Pancreas (tissue), 10 donors: ENCODE measurements around the gene TAB2. TPM values are rescaled to one million over a fixed set of nuclear protein-coding genes. Genes with fewer than 3 reads are reported as not detected.

Experiments
- ATAC-seq, 4 donors: fragments of 200-7000 bp; cut with Tn5 transposase; one replicate each; pipeline versions ENCODE4 v1.8.0 to v1.9.1; 2020; ENCODE audit warnings: mild to moderate bottlenecking in 4 of 4, moderate library complexity in 4 of 4
- DNase-seq, 6 donors: peaks; one replicate each; pipeline ENCODE4 v3.0.0-alpha.2; 2020
- FAIRE-seq: peaks from 2 replicates; lab custom pipeline; 2012; peaks lifted over from hg19 to GRCh38; lab: Jason Lieb, UNC
- H3K27ac ChIP-seq, 4 donors: fragments of 200-600 bp; sonication (generic); 1 replicate in 3 of 4; 2 replicates in 1 of 4; pipeline versions ENCODE4 v1.5.0 to v1.8.0; 2020
- H3K27me3 ChIP-seq, 4 donors: fragments of 200-600 bp; one replicate each; pipeline ENCODE4 v1.8.0; 2021
- H3K36me3 ChIP-seq, 3 donors: fragments of 200-600 bp; sonication (generic) in 1 of 3; one replicate each; pipeline versions ENCODE4 v1.5.0 to v1.8.0; 2020 to 2021
- H3K4me1 ChIP-seq, 3 donors: fragments of 200-600 bp; one replicate each; pipeline ENCODE4 v1.8.0; 2021
- H3K4me3 ChIP-seq, 4 donors: fragments of 200-600 bp; sonication (generic) in 2 of 4; one replicate each; pipeline versions ENCODE4 v1.5.0 to v1.8.0; 2020 to 2021
- H3K9me3 ChIP-seq, 4 donors: fragments of 200-600 bp; one replicate each; pipeline ENCODE4 v1.8.0; 2021
- WGBS, 2 donors: extraction: QIAGEN DNeasy Blood & Tissue Kit; methylation state at CpG; one replicate each; pipeline ENCODE4 v1.1.7; 2013; 5-methylcytosine and 5-hydroxymethylcytosine counted together
- intact Hi-C, 3 donors: fragments of 100-400 bp; cut with DNase I; formaldehyde crosslinking; loops; one replicate each; pipeline versions ENCODE4 v1.11.1 to v1.14.2; 2022
- polyA plus RNA-seq, 2 donors: library from polyadenylated mRNA; stranded (reverse); fragments of 200-250 nt; gene quantifications; one replicate each; pipeline ENCODE4 v1.2.3, GENCODE V29; 2013
- total RNA-seq, 6 donors: library from RNA; stranded (reverse); fragmentation: NEBNext Ultra II Directional in 4 of 6; extraction: Animal tissue kit (Norgen Biotek cat#: 25700) in 4 of 6; gene quantifications; one replicate each; pipeline versions ENCODE4 v1.2.1 to v1.2.4, GENCODE V29; 2021 to 2023
- TF ChIP-seq, protein P1 (sequence below), 4 donors: fragments of 200-600 bp; sonication (generic) in 3 of 4; IDR thresholded peaks; one replicate each; pipeline versions ENCODE4 v1.5.0 to v1.8.0; 2021; ENCODE audit warnings: antibody characterized with exemption in 4 of 4
- donor health status: healthy with polysubstance abuse.
- donor health status: DM: no; HTN: no; CAD: no; lungs with moderate emphysema.
- donor health status: DM: no; HTN: no; CAD: no.
- donor health status: control.
- donor health status: control.
- donor health status: Bipolar disorder and iron deficiency.
- donor health status: DM: yes; HTN: yes; CAD: no.
- donor health status: DM: no; HTN: no; CAD: no.
- donor health status: DM: no; HTN: no; CAD: no.
- donor health status: DM: yes; HTN: yes; CAD: no.

TAB2 gene
- total and polyA plus RNA-seq, 8 donors = 6.6 to 35.1 (median 20.7) TPM

DNA sequence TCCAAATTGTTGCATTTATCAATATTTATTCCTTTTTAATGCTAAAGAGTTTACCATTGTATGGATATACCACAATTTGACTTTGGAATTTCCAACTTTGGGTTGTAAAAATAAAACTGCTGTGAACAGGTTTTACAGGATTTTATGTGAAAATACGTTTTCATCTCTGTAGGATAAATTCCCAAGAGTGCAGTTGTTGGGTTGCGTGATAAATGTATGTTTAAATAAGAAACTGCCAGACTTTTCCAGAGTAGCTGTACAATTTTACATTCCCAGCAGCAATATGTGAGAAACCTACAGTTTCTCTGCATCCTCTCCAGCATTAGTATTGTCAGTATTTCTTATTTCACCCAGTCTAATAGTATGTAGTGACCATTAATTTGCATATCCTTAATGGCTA is 12.6 kb downstream of the TAB2 start:
- Histone ChIP-seq H3K27ac (no peak overlapping the region), H3K4me1 (peaks cover 18 to 56% (median 44%) of the 10 kb centered on the region in 3 donors), H3K4me3 (no peak overlapping the region), H3K36me3 (no peaks in the 10 kb centered on the region), H3K9me3 (no peaks in the 10 kb centered on the region), H3K27me3 (no peaks in the 10 kb centered on the region)
- whole genome bisulfite sequencing, 2 donors = 60 to 68% methylated on average over 2 of the region's 2 CpGs
- FAIRE-seq (no peak), DNase-seq (no peak), ATAC-seq (no peak)
- TF ChIP-seq, protein P1, sequence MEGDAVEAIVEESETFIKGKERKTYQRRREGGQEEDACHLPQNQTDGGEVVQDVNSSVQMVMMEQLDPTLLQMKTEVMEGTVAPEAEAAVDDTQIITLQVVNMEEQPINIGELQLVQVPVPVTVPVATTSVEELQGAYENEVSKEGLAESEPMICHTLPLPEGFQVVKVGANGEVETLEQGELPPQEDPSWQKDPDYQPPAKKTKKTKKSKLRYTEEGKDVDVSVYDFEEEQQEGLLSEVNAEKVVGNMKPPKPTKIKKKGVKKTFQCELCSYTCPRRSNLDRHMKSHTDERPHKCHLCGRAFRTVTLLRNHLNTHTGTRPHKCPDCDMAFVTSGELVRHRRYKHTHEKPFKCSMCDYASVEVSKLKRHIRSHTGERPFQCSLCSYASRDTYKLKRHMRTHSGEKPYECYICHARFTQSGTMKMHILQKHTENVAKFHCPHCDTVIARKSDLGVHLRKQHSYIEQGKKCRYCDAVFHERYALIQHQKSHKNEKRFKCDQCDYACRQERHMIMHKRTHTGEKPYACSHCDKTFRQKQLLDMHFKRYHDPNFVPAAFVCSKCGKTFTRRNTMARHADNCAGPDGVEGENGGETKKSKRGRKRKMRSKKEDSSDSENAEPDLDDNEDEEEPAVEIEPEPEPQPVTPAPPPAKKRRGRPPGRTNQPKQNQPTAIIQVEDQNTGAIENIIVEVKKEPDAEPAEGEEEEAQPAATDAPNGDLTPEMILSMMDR (IDR thresholded peaks at IDR 0.05) = no peak
- intact Hi-C loops = no loop called here

DNA sequence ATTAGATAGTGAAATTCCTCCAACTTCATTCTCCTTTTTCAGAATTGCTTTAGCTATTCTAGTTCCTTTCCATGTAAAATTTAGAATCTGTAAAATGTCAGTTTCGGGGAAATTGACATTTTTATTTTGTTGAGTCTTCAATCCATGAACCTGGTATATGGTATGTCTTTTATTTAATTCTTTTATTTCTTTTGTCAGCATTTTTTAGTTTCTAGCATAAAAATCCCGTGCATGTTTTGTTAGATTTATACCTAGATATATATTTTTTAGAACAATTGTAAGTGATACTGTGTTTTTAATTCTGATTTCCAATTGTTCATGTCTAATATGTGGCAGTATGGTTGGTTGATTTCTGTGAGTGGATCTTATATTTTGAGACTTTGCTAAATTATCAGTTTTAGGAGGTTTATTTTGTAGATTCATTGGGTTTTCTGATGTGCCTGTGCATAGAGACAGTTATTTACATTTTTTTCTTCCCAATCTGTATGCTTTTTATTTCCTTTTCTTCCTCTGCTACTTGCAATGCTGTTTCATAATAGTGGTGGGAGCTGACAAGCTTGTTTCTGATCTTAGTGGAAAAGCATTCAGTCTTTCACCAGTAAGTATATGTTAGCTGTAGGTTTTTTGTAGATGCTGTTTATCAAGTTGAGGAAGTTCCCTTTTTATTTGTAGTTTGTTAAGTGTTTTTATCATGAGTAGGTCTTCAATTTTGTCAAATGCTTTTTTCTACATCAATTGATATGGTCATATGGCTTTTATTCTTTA is 13.7 kb downstream of the TAB2 start:
- Histone ChIP-seq H3K27ac (no peak overlapping the region), H3K4me1 (peaks cover 22 to 64% (median 46%) of the 10 kb centered on the region in 3 donors), H3K36me3 (no peaks in the 10 kb centered on the region), H3K27me3 (no peaks in the 10 kb centered on the region), H3K9me3 (no peaks in the 10 kb centered on the region), H3K4me3 (no peak overlapping the region)
- FAIRE-seq = no peak
- ATAC-seq = no peak
- TF ChIP-seq, protein P1 (IDR thresholded peaks at IDR 0.05) = no peak
- intact Hi-C loops = no loop called here
- 84 to 90% methylated on average over 2 of the region's 2 CpGs for WGBS, 2 donors
- no peak for DNase-seq

DNA sequence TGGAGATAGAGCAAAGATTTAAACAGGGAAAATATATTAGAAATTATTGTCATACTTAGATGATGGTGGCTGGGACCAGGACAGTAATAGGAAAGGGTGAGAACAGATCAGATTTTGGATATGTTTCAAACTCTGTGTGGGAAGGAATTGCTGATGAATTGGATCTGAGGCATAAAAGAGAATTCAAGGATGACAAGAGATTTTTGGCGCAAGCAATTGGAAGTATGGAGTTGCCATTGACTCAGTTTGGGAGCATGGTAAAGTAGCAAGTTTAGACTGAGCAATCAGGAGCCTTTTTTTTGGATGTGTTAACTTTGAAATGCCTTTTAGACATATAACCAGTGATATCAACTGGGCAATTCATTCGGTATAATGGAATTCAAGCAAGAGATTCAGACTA is 14.4 kb downstream of the TAB2 start:
- 71 to 76% methylated on average over 2 of the region's 2 CpGs for WGBS, 2 donors
- Histone ChIP-seq H3K27me3 (no peaks in the 10 kb centered on the region), H3K27ac (no peak overlapping the region), H3K4me1 (peaks cover 28 to 68% (median 50%) of the 10 kb centered on the region in 3 donors), H3K4me3 (no peak overlapping the region), H3K9me3 (no peaks in the 10 kb centered on the region), H3K36me3 (no peaks in the 10 kb centered on the region)
- TF ChIP-seq, protein P1 (IDR thresholded peaks at IDR 0.05) = no peak
- no peak for DNase-seq
- no peak for ATAC-seq
- intact Hi-C loops = no loop called here
- no peak for FAIRE-seq

DNA sequence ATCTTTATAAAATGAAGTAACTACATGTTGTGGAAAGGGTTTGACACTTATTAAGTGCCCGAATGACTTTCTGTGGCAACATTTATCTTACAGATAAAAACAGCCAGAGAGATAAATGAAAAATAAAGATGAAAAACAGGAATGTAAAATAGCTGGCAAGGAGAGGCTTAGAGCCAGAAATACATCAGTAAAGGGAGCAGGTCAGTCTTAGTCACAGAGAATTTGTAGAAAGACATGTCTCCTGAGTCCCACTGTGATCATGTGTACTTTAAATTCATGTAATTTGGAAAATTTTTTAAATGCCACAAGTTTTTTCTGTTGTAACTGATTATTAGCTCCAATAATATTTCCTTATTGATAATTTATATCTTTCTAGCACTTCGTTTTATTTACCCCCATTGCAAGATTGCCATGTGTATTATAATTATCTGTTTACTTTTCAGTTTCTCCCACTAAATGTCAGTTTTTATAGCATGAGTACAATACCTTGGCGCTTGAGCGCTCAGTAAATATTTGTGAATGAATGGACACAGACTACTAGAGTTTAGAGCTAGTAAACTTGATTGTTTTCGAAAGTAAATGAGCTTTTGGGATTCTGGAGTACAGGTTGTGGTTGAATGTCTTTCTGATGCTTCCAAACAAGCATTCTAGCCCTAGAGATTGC is 15.2 kb downstream of the TAB2 start:
- H3K27me3 ChIP-seq = no peaks in the 10 kb centered on the region
- ATAC-seq (peak in 2 of 4 donors; percentile 5 to 14), FAIRE-seq (no peak)

More for the DNA sequence above, 15.2 kb downstream of the TAB2 start:
- H3K27ac ChIP-seq = no peak overlapping the region
- 27 to 29% methylated on average over 5 of the region's 5 CpGs for WGBS, 2 donors
- H3K4me3 ChIP-seq = no peak overlapping the region
- no peaks in the 10 kb centered on the region for H3K36me3 ChIP-seq
- no peaks in the 10 kb centered on the region for H3K9me3 ChIP-seq
- H3K4me1 ChIP-seq = peaks cover 30 to 70% (median 50%) of the 10 kb centered on the region in 3 donors
- TF ChIP-seq, protein P1 (IDR thresholded peaks at IDR 0.05) = no peak
- intact Hi-C loops = no loop called here
- DNase-seq = no peak
